DND-41 (cell line): Measurements from ENCODE around the gene RARG.

Experiments used
- EZH2 ChIP-seq: IDR thresholded peaks from 3 replicates; pipeline ENCODE4 v1.6.1; 2012; ENCODE audit warnings: borderline replicate concordance, low read depth, mild to moderate bottlenecking, moderate library complexity, low read length, inconsistent platforms; ENCODE audit not compliant: severe bottlenecking
- TF ChIP-seq, protein P1 (sequence below): IDR thresholded peaks from 2 replicates; pipeline ENCODE4 v1.5.1; 2012; ENCODE audit warnings: borderline replicate concordance, low read length, moderate library complexity, mild to moderate bottlenecking; ENCODE audit not compliant: poor library complexity, severe bottlenecking; ENCODE audit errors: extremely low read depth

DNA sequence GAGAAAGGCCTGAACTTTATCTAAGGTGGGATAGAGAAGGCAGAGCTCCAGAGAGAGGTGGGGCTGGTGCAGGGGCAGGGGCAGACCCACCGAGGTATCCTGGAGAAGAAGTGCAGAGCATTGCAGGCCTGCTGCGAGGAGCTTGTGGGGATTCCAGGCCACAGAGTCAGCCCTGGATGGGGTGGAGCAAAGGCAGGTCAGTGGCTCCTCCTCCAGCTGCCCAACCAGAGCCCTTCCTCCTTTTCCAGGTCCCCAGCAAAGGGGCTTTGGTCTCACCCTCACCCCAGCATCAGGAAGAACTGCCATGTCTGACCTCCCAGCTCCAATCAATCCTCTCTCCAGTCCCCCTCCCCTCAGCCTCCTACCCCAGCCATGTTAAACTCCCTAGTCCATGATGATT, 71.3 kb downstream of the RARG start:
- TF ChIP-seq, protein P1, sequence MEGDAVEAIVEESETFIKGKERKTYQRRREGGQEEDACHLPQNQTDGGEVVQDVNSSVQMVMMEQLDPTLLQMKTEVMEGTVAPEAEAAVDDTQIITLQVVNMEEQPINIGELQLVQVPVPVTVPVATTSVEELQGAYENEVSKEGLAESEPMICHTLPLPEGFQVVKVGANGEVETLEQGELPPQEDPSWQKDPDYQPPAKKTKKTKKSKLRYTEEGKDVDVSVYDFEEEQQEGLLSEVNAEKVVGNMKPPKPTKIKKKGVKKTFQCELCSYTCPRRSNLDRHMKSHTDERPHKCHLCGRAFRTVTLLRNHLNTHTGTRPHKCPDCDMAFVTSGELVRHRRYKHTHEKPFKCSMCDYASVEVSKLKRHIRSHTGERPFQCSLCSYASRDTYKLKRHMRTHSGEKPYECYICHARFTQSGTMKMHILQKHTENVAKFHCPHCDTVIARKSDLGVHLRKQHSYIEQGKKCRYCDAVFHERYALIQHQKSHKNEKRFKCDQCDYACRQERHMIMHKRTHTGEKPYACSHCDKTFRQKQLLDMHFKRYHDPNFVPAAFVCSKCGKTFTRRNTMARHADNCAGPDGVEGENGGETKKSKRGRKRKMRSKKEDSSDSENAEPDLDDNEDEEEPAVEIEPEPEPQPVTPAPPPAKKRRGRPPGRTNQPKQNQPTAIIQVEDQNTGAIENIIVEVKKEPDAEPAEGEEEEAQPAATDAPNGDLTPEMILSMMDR = no peak
- TF ChIP-seq EZH2 = no peak
